Activated naive CD4-positive, alpha-beta T cell treated with anti-CD3 and anti-CD28 coated beads for 36 hours (primary cell): ENCODE data around the gene FKTN. TPM values are rescaled to one million over a fixed set of nuclear protein-coding genes. Genes with fewer than 3 reads are reported as not detected.

ENCODE experiments used
- CTCF ChIA-PET: fragments of 350-600 bp; sonication (Branson Sonifier 250); formaldehyde crosslinking; loops from one replicate; lab custom pipeline; 2021; ENCODE audit warnings: antibody characterized with exemption; lab: Charles Lee
- DNase-seq: peaks from one replicate; pipeline ENCODE4 v3.0.0-alpha.2; 2020
- H3K27ac Mint-ChIP-seq: one replicate; pipeline ENCODE4 v1.8.0; 2021; ENCODE audit warnings: mild to moderate bottlenecking, mixed read lengths
- H3K27me3 Mint-ChIP-seq: one replicate; pipeline ENCODE4 v1.8.0; 2021; ENCODE audit warnings: low read depth, mixed read lengths
- H3K36me3 Mint-ChIP-seq: one replicate; pipeline ENCODE4 v1.8.0; 2021; ENCODE audit warnings: low read depth, mixed read lengths
- H3K4me1 Mint-ChIP-seq: one replicate; pipeline ENCODE4 v1.8.0; 2021; ENCODE audit warnings: low read depth, mixed read lengths
- H3K4me3 Mint-ChIP-seq: one replicate; pipeline ENCODE4 v1.8.0; 2021; ENCODE audit warnings: mild to moderate bottlenecking, moderate library complexity, mixed read lengths
- H3K9me3 Mint-ChIP-seq: one replicate; pipeline ENCODE4 v1.8.0; 2021; ENCODE audit warnings: mixed read lengths
- intact Hi-C: fragments of 100-400 bp; cut with micrococcal nuclease; formaldehyde crosslinking; loops from one replicate; pipeline ENCODE4 v1.15.1; 2023
- total RNA-seq, 2 experiments: library from RNA; stranded (reverse); gene quantifications; one replicate each; pipeline ENCODE4 v1.2.3, GENCODE V29; 2021

FKTN gene
- total RNA-seq, 2 experiments from 2014 or later, result 8.0 to 9.6 TPM

- intact Hi-C loops, result no loop called here
- CTCF ChIA-PET, result interaction anchor here (0.7 kb wide), 1 partner anchor 19 kb away, joined by 3 read pairs; no protein-coding TSS in a partner anchor
- no peaks in the 10 kb centered on the region for H3K9me3 Mint-ChIP-seq
- no peaks in the 10 kb centered on the region for H3K36me3 Mint-ChIP-seq
- DNase-seq, result no peak
- H3K27ac Mint-ChIP-seq, result no peak overlapping the region
- H3K4me3 Mint-ChIP-seq, result no peak overlapping the region
- peaks cover 5% of the 10 kb centered on the region for H3K27me3 Mint-ChIP-seq
- no peaks in the 10 kb centered on the region for H3K4me1 Mint-ChIP-seq
Measured at GRCh38 chr9:105667867-105668266, 109.9 kb downstream of the FKTN start.

- H3K4me1 Mint-ChIP-seq, result no peaks in the 10 kb centered on the region
- CTCF ChIA-PET, result no interaction called here
Measured at GRCh38 chr9:105670315-105670714, 112.4 kb downstream of the FKTN start.

GRCh38 chr9:105670775-105671174, 112.8 kb downstream of the FKTN start:
- H3K9me3 Mint-ChIP-seq, result no peaks in the 10 kb centered on the region
- DNase-seq, result no peak
- no peaks in the 10 kb centered on the region for H3K36me3 Mint-ChIP-seq
- H3K27ac Mint-ChIP-seq, result no peak overlapping the region
- intact Hi-C loops, result no loop called here
- no peaks in the 10 kb centered on the region for H3K4me1 Mint-ChIP-seq
- peaks cover 5% of the 10 kb centered on the region for H3K27me3 Mint-ChIP-seq
- CTCF ChIA-PET, result interaction anchor here (0.6 kb wide), 2 partner anchors 172 to 563 kb away, joined by 3 to 4 read pairs; no protein-coding TSS in a partner anchor
- no peak overlapping the region for H3K4me3 Mint-ChIP-seq

More at GRCh38 chr9:105670315-105670714, 112.4 kb downstream of the FKTN start:
- Mint-ChIP-seq H3K27ac (no peak overlapping the region), H3K4me3 (no peak overlapping the region), H3K36me3 (no peaks in the 10 kb centered on the region), H3K9me3 (no peaks in the 10 kb centered on the region), H3K27me3 (peaks cover 5% of the 10 kb centered on the region)
- intact Hi-C loops, result no loop called here
- no peak for DNase-seq

GRCh38 chr9:105672711-105673234, 114.8 kb downstream of the FKTN start:
- H3K4me3 Mint-ChIP-seq, result no peak overlapping the region
- CTCF ChIA-PET, result interaction anchor here (1.5 kb wide), 1 partner anchor 16 kb away, joined by 3 read pairs; no protein-coding TSS in a partner anchor
- intact Hi-C loops, result no loop called here
- H3K27me3 Mint-ChIP-seq, result peaks cover 4% of the 10 kb centered on the region
- DNase-seq, result no peak
- no peaks in the 10 kb centered on the region for H3K36me3 Mint-ChIP-seq
- H3K27ac Mint-ChIP-seq, result no peak overlapping the region
- H3K4me1 Mint-ChIP-seq, result no peaks in the 10 kb centered on the region
- H3K9me3 Mint-ChIP-seq, result no peaks in the 10 kb centered on the region

- no peaks in the 10 kb centered on the region for H3K4me1 Mint-ChIP-seq
- peaks cover 2% of the 10 kb centered on the region for H3K27me3 Mint-ChIP-seq
- no peak overlapping the region for H3K4me3 Mint-ChIP-seq
- H3K27ac Mint-ChIP-seq, result no peak overlapping the region
- DNase-seq, result no peak
- no peaks in the 10 kb centered on the region for H3K9me3 Mint-ChIP-seq
- intact Hi-C loops, result no loop called here
- H3K36me3 Mint-ChIP-seq, result no peaks in the 10 kb centered on the region
- CTCF ChIA-PET, result interaction anchor here (1.5 kb wide), 1 partner anchor 17 kb away, joined by 3 read pairs; no protein-coding TSS in a partner anchor
Measured at GRCh38 chr9:105673850-105674387, 116.0 kb downstream of the FKTN start.

GRCh38 chr9:105676351-105676923, 118.5 kb downstream of the FKTN start:
- Mint-ChIP-seq H3K4me1 (no peaks in the 10 kb centered on the region), H3K9me3 (no peaks in the 10 kb centered on the region), H3K27ac (no peak overlapping the region), H3K4me3 (no peak overlapping the region), H3K27me3 (no peaks in the 10 kb centered on the region), H3K36me3 (no peaks in the 10 kb centered on the region)
- CTCF ChIA-PET, result interaction anchor here (0.6 kb wide), 1 partner anchor 420 kb away, joined by 3 read pairs; no protein-coding TSS in a partner anchor
- intact Hi-C loops, result no loop called here
- no peak for DNase-seq

- Mint-ChIP-seq H3K36me3 (no peaks in the 10 kb centered on the region), H3K9me3 (no peaks in the 10 kb centered on the region), H3K4me1 (no peaks in the 10 kb centered on the region), H3K27me3 (no peaks in the 10 kb centered on the region), H3K4me3 (no peak overlapping the region), H3K27ac (no peak overlapping the region)
- intact Hi-C loops, result no loop called here
- CTCF ChIA-PET, result no interaction called here
- no peak for DNase-seq
Measured at GRCh38 chr9:105678163-105678562, 120.2 kb downstream of the FKTN start.

GRCh38 chr9:105678781-105679180, 120.8 kb downstream of the FKTN start:
- H3K4me1 Mint-ChIP-seq, result no peaks in the 10 kb centered on the region
- H3K9me3 Mint-ChIP-seq, result no peaks in the 10 kb centered on the region
- no peak for DNase-seq
- no peaks in the 10 kb centered on the region for H3K27me3 Mint-ChIP-seq
- no peak overlapping the region for H3K27ac Mint-ChIP-seq
- intact Hi-C loops, result no loop called here
- CTCF ChIA-PET, result interaction anchor here (0.8 kb wide), 1 partner anchor 10 kb away, joined by 3 read pairs; no protein-coding TSS in a partner anchor
- H3K36me3 Mint-ChIP-seq, result no peaks in the 10 kb centered on the region
- H3K4me3 Mint-ChIP-seq, result no peak overlapping the region

GRCh38 chr9:105679257-105680022, 121.5 kb downstream of the FKTN start:
- CTCF ChIA-PET, result interaction anchor here (0.8 kb wide), 2 partner anchors 10 to 39 kb away, joined by 3 read pairs; no protein-coding TSS in a partner anchor
- no peaks in the 10 kb centered on the region for H3K27me3 Mint-ChIP-seq
- no peaks in the 10 kb centered on the region for H3K36me3 Mint-ChIP-seq
- H3K27ac Mint-ChIP-seq, result no peak overlapping the region
- no peaks in the 10 kb centered on the region for H3K9me3 Mint-ChIP-seq
- intact Hi-C loops, result no loop called here
- DNase-seq, result no peak
- no peaks in the 10 kb centered on the region for H3K4me1 Mint-ChIP-seq
- no peak overlapping the region for H3K4me3 Mint-ChIP-seq

- no peak for DNase-seq
- intact Hi-C loops, result no loop called here
- Mint-ChIP-seq H3K27ac (no peak overlapping the region), H3K27me3 (no peaks in the 10 kb centered on the region), H3K9me3 (no peaks in the 10 kb centered on the region), H3K4me1 (no peaks in the 10 kb centered on the region), H3K4me3 (no peak overlapping the region), H3K36me3 (no peaks in the 10 kb centered on the region)
- CTCF ChIA-PET, result no interaction called here
Measured at GRCh38 chr9:105681313-105681712, 123.4 kb downstream of the FKTN start.

- Mint-ChIP-seq H3K36me3 (no peaks in the 10 kb centered on the region), H3K4me1 (no peaks in the 10 kb centered on the region), H3K9me3 (no peaks in the 10 kb centered on the region), H3K27ac (no peak overlapping the region), H3K27me3 (no peaks in the 10 kb centered on the region), H3K4me3 (no peak overlapping the region)
- DNase-seq, result no peak
- CTCF ChIA-PET, result no interaction called here
- intact Hi-C loops, result no loop called here
Measured at GRCh38 chr9:105681724-105682123, 123.8 kb downstream of the FKTN start.

GRCh38 chr9:105683688-105684275, 125.9 kb downstream of the FKTN start:
- Mint-ChIP-seq H3K36me3 (no peaks in the 10 kb centered on the region), H3K4me3 (no peak overlapping the region), H3K27me3 (peaks cover 7% of the 10 kb centered on the region), H3K9me3 (no peaks in the 10 kb centered on the region), H3K4me1 (no peaks in the 10 kb centered on the region), H3K27ac (no peak overlapping the region)
- CTCF ChIA-PET, result interaction anchor here (0.5 kb wide), 1 partner anchor 22 kb away, joined by 3 read pairs; no protein-coding TSS in a partner anchor
- DNase-seq, result no peak
- intact Hi-C loops, result no loop called here
